Keratinocyte (primary cell): ENCODE results near the gene HS3ST2. TPM values are rescaled to one million over a fixed set of nuclear protein-coding genes. Genes with fewer than 3 reads are reported as not detected.

Experiments
- DNase-seq: peaks from one replicate; pipeline ENCODE4 v3.0.0-alpha.2; 2011; ENCODE audit warnings: low read depth, missing footprints, low spot score
- FAIRE-seq: peaks from 2 replicates; lab custom pipeline; 2011; peaks lifted over from hg19 to GRCh38; lab: Jason Lieb, UNC
- H2AFZ ChIP-seq: 2 replicates; pipeline ENCODE4 v1.6.0; 2012; ENCODE audit warnings: low read length, control low read depth, inconsistent platforms; ENCODE audit not compliant: control insufficient read depth
- H3K27ac ChIP-seq: 2 replicates; pipeline ENCODE4 v1.5.1; 2011; ENCODE audit warnings: low read length; ENCODE audit not compliant: control insufficient read depth, insufficient read depth
- H3K27me3 ChIP-seq: 3 replicates; pipeline ENCODE4 v1.6.0; 2011; ENCODE audit warnings: low read length; ENCODE audit not compliant: control insufficient read depth, insufficient read depth; ENCODE audit errors: extremely low read depth
- H3K36me3 ChIP-seq, 2 experiments: 2 replicates in 1 of 2; 3 replicates in 1 of 2; pipeline ENCODE4 v1.5.1; 2011; ENCODE audit warnings: low read length in 2 of 2, mild to moderate bottlenecking in 1 of 2; ENCODE audit not compliant: control insufficient read depth in 2 of 2, insufficient read depth in 2 of 2; ENCODE audit errors: extremely low read depth in 1 of 2
- H3K4me1 ChIP-seq: 3 replicates; pipeline ENCODE4 v1.5.1; 2011; ENCODE audit warnings: low read length; ENCODE audit not compliant: control insufficient read depth, insufficient read depth; ENCODE audit errors: extremely low read depth
- H3K4me2 ChIP-seq: 3 replicates; pipeline ENCODE4 v1.6.0; 2011; ENCODE audit warnings: low read depth, low read length; ENCODE audit not compliant: control insufficient read depth, insufficient read depth; ENCODE audit errors: extremely low read depth
- H3K4me3 ChIP-seq, 3 experiments: fragments of 200-600 bp in 1 of 3; sonication (generic) in 1 of 3; 2 replicates in 2 of 3; 3 replicates in 1 of 3; pipeline ENCODE4 v1.5.1; 2011 to 2016; ENCODE audit warnings: low read length in 3 of 3, mild to moderate bottlenecking in 3 of 3, control low read depth in 2 of 3, inconsistent platforms in 1 of 3, low read depth in 1 of 3, mixed read lengths in 1 of 3, mixed run types in 1 of 3, moderate library complexity in 1 of 3; ENCODE audit not compliant: control insufficient read depth in 2 of 3, insufficient read depth in 2 of 3; ENCODE audit errors: extremely low read depth in 1 of 3
- H3K79me2 ChIP-seq: 2 replicates; pipeline ENCODE4 v1.6.0; 2012; ENCODE audit warnings: low read length; ENCODE audit not compliant: control insufficient read depth, insufficient read depth
- H3K9ac ChIP-seq: 3 replicates; pipeline ENCODE4 v1.6.0; 2011; ENCODE audit warnings: low read length; ENCODE audit not compliant: control insufficient read depth, insufficient read depth; ENCODE audit errors: extremely low read depth
- H3K9me1 ChIP-seq: 3 replicates; pipeline ENCODE4 v1.6.0; 2011; ENCODE audit warnings: low read length; ENCODE audit not compliant: control insufficient read depth, insufficient read depth; ENCODE audit errors: extremely low read depth
- H3K9me3 ChIP-seq: 2 replicates; pipeline ENCODE4 v1.5.1; 2012; ENCODE audit warnings: low read depth, low read length; ENCODE audit not compliant: control insufficient read depth
- H4K20me1 ChIP-seq: 3 replicates; pipeline ENCODE4 v1.6.0; 2011; ENCODE audit warnings: low read length; ENCODE audit not compliant: control insufficient read depth, insufficient read depth; ENCODE audit errors: extremely low read depth
- EZH2 ChIP-seq: IDR thresholded peaks from one replicate; pipeline ENCODE4 v1.6.1; 2012; ENCODE audit warnings: inconsistent platforms, mild to moderate bottlenecking, low read length, moderate library complexity
- dilution Hi-C: fragments of 300-500 bp; cut with MboI; formaldehyde crosslinking; loops from one replicate; pipeline ENCODE4 v1.7.0; 2020; ENCODE audit warnings: low sequenced_read_pairs; ENCODE audit not compliant: extremely low pct_ligation_motif_present
- polyA plus RNA-seq, 5 experiments: library from polyadenylated mRNA; depleted of rRNA in 3 of 5; stranded (reverse) in 3 of 5; stranded (forward) in 1 of 5; unstranded in 1 of 5; fragments of >200 nt; gene quantifications; 1 replicate in 1 of 5; 2 replicates in 3 of 5; 3 replicates in 1 of 5; pipeline versions ENCODE4 v1.2.1 to v1.2.3, GENCODE V29; 2011 to 2012; ENCODE audit warnings: missing spikeins in 2 of 5, low read depth in 1 of 5, low replicate concordance in 1 of 5
- TF ChIP-seq, protein P1 (sequence below), 3 experiments: IDR thresholded peaks in 1 of 3; conservative IDR thresholded peaks in 1 of 3; optimal IDR thresholded peaks in 1 of 3; 2 replicates in 2 of 3; 3 replicates in 1 of 3; pipeline versions ENCODE3 to v1.5.1; 2011; ENCODE audit warnings: low read length in 3 of 3, mild to moderate bottlenecking in 3 of 3, moderate library complexity in 2 of 3, control low read depth in 1 of 3, inconsistent platforms in 1 of 3; ENCODE audit not compliant: insufficient read depth in 2 of 3; ENCODE audit errors: extremely low read depth in 1 of 3

The HS3ST2 gene
- polyA plus RNA-seq, 1 donor (not counting 4 experiments of a cell fraction or from before 2014, with no cell fraction given) = 6.3 TPM

DNA sequence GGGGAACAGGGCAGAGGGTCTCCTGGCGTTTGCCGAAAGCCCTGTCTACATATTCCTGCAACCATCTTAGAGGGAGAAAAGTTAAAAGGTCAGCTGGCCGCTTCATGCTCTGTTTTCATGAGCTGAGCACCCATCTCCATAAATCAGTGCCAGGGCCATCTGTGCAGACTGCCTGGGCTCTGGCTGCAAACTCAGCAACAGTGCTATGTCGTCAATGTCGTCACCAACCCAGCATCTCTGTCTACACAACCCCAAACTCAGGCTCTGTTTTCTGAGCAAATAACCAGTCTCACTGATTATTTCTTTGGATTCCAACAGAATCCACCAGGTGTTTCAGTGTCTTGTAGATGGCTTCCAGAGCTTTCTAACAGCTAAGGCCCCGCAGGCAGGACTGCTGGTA, 65.0 kb downstream of the HS3ST2 start:
- Histone ChIP-seq H3K27ac (no peak overlapping the region), H3K9ac (no peak overlapping the region), H3K4me1 (no peaks in the 10 kb centered on the region), H3K27me3 (no peaks in the 10 kb centered on the region), H3K36me3 (peaks cover 4 to 10% of the 10 kb centered on the region in 2 experiments), H3K79me2 (no peaks in the 10 kb centered on the region), H2AFZ (no peak overlapping the region), H3K9me3 (no peaks in the 10 kb centered on the region), H3K4me2 (no peak overlapping the region), H3K4me3 (no peak overlapping the region), H3K9me1 (no peaks in the 10 kb centered on the region), H4K20me1 (no peaks in the 10 kb centered on the region)
- FAIRE-seq (no peak), DNase-seq (no peak)
- TF ChIP-seq, protein P1, sequence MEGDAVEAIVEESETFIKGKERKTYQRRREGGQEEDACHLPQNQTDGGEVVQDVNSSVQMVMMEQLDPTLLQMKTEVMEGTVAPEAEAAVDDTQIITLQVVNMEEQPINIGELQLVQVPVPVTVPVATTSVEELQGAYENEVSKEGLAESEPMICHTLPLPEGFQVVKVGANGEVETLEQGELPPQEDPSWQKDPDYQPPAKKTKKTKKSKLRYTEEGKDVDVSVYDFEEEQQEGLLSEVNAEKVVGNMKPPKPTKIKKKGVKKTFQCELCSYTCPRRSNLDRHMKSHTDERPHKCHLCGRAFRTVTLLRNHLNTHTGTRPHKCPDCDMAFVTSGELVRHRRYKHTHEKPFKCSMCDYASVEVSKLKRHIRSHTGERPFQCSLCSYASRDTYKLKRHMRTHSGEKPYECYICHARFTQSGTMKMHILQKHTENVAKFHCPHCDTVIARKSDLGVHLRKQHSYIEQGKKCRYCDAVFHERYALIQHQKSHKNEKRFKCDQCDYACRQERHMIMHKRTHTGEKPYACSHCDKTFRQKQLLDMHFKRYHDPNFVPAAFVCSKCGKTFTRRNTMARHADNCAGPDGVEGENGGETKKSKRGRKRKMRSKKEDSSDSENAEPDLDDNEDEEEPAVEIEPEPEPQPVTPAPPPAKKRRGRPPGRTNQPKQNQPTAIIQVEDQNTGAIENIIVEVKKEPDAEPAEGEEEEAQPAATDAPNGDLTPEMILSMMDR (optimal IDR thresholded peaks at IDR 0.05 in 1 of 3, IDR thresholded peaks at IDR 0.05 in 1 of 3, conservative IDR thresholded peaks at IDR 0.05 in 1 of 3; ENCODE audit: extremely low read depth in 1 of 3, insufficient read depth in 2 of 3, low read length in 3 of 3) = no peak
- no peak for TF ChIP-seq EZH2
- dilution Hi-C loops = no loop called here

DNA sequence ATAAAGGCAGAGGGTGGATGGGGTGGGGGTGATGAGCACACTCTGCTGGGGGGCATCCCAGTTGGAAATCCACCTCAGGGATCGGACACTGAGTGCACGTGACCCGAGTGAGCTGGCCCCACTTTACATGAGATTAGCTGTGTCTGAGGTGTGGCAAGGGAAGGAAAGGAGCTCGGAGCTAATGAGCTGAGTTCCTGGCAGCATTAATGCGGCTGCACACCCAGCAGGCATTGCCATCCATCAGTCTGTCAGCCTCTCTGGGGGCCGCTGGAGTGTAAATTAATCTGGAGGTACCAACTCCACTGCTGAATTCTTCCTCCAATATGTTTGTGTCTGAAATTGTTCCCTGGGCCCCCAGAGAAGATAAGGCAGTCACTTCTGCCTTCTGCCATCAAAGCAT, 65.5 kb downstream of the HS3ST2 start:
- Histone ChIP-seq H4K20me1 (no peaks in the 10 kb centered on the region), H3K27me3 (no peaks in the 10 kb centered on the region), H3K9me3 (no peaks in the 10 kb centered on the region), H3K36me3 (peaks cover 3 to 10% of the 10 kb centered on the region in 2 experiments), H2AFZ (no peak overlapping the region), H3K4me1 (no peaks in the 10 kb centered on the region), H3K9me1 (no peaks in the 10 kb centered on the region), H3K79me2 (no peaks in the 10 kb centered on the region), H3K4me2 (no peak overlapping the region), H3K4me3 (no peak overlapping the region), H3K27ac (no peak overlapping the region), H3K9ac (no peak overlapping the region)
- no peak for TF ChIP-seq EZH2
- TF ChIP-seq, protein P1 (optimal IDR thresholded peaks at IDR 0.05 in 1 of 3, IDR thresholded peaks at IDR 0.05 in 1 of 3, conservative IDR thresholded peaks at IDR 0.05 in 1 of 3; ENCODE audit: extremely low read depth in 1 of 3, insufficient read depth in 2 of 3, low read length in 3 of 3) = no peak
- FAIRE-seq (no peak), DNase-seq (no peak)
- dilution Hi-C loops = no loop called here
